Endothelial cell of umbilical vein (primary cell): ENCODE results near the gene IGFBP6. TPM values are rescaled to one million over a fixed set of nuclear protein-coding genes. Genes with fewer than 3 reads are reported as not detected.

Experiments used
- BruUV-seq: library from RNA; stranded (reverse); fragments of 400-500 nt; replicated peaks from 2 replicates; lab custom pipeline; 2021; lab: Mats Ljungman, UMichigan
- CTCF ChIA-PET: fragments of 300-600, 350-600 bp; sonication (Branson Sonifier 250); formaldehyde crosslinking; loops from one replicate; lab custom pipeline; 2021; ENCODE audit warnings: antibody characterized with exemption, inconsistent platforms; lab: Charles Lee
- POLR2A ChIA-PET: fragments of 300-600, 350-600 bp; sonication (Branson Sonifier 250); formaldehyde crosslinking; loops from one replicate; lab custom pipeline; 2021; ENCODE audit warnings: antibody characterized with exemption, inconsistent platforms; lab: Charles Lee
- DNase-seq: peaks from one replicate; pipeline ENCODE4 v3.0.0-alpha.2; 2011; ENCODE audit warnings: low read depth, low spot score
- FAIRE-seq: peaks from 2 replicates; lab custom pipeline; 2011; peaks lifted over from hg19 to GRCh38; lab: Jason Lieb, UNC
- H2AFZ ChIP-seq: 2 replicates; pipeline ENCODE4 v1.6.0; 2012; ENCODE audit warnings: low read depth, low read length, control low read depth, inconsistent platforms
- H3K27ac ChIP-seq: 2 replicates; pipeline ENCODE4 v1.5.1; 2011; ENCODE audit warnings: low read depth, mild to moderate bottlenecking, control low read depth, low read length, moderate library complexity; ENCODE audit not compliant: insufficient read depth
- H3K27me3 ChIP-seq, 2 experiments: 2 replicates each; pipeline versions ENCODE4 v1.6.0 to v1.6.1; 2011; ENCODE audit warnings: low read length in 2 of 2, mixed read lengths in 1 of 2; ENCODE audit not compliant: control insufficient read depth in 2 of 2, insufficient read depth in 2 of 2
- H3K36me3 ChIP-seq, 2 experiments: 2 replicates in 1 of 2; 3 replicates in 1 of 2; pipeline ENCODE4 v1.5.1; 2011; ENCODE audit warnings: low read length in 2 of 2, mild to moderate bottlenecking in 1 of 2, moderate library complexity in 1 of 2; ENCODE audit not compliant: control insufficient read depth in 2 of 2, insufficient read depth in 2 of 2; ENCODE audit errors: extremely low read depth in 1 of 2
- H3K4me1 ChIP-seq: 3 replicates; pipeline ENCODE4 v1.5.1; 2011; ENCODE audit warnings: mild to moderate bottlenecking, low read length; ENCODE audit not compliant: control insufficient read depth, insufficient read depth; ENCODE audit errors: extremely low read depth
- H3K4me2 ChIP-seq: 2 replicates; pipeline ENCODE4 v1.6.1; 2011; ENCODE audit warnings: low read length, control low read depth, mixed read lengths; ENCODE audit not compliant: insufficient read depth
- H3K4me3 ChIP-seq, 3 experiments: fragments of 200-600 bp in 1 of 3; sonication (generic), shearing (Covaris generic) in 1 of 3; replicated peaks in 1 of 3; 2 replicates each; pipeline ENCODE4 v1.5.1; 2011 to 2016; ENCODE audit warnings: control low read depth in 3 of 3, low read length in 3 of 3, mild to moderate bottlenecking in 2 of 3, inconsistent platforms in 1 of 3, low read depth in 1 of 3, moderate library complexity in 1 of 3; ENCODE audit not compliant: insufficient read depth in 1 of 3
- H3K79me2 ChIP-seq: 2 replicates; pipeline ENCODE4 v1.6.0; 2012; ENCODE audit warnings: low read length, inconsistent platforms; ENCODE audit not compliant: control insufficient read depth, insufficient read depth
- H3K9ac ChIP-seq: replicated peaks from 2 replicates; pipeline ENCODE3; 2011; ENCODE audit warnings: low read length, control low read depth; ENCODE audit not compliant: insufficient read depth; ENCODE audit errors: extremely low read depth
- H3K9me1 ChIP-seq: replicated peaks from 3 replicates; pipeline ENCODE4 v1.6.0; 2011; ENCODE audit warnings: mild to moderate bottlenecking, low read length; ENCODE audit not compliant: control insufficient read depth, insufficient read depth; ENCODE audit errors: extremely low read depth
- H3K9me3 ChIP-seq: replicated peaks from 2 replicates; pipeline ENCODE4 v1.5.1; 2012; ENCODE audit warnings: low read length, inconsistent platforms; ENCODE audit not compliant: control insufficient read depth, insufficient read depth
- H4K20me1 ChIP-seq: replicated peaks from 2 replicates; pipeline ENCODE3; 2011; ENCODE audit warnings: mild to moderate bottlenecking, low read length; ENCODE audit not compliant: control insufficient read depth, insufficient read depth; ENCODE audit errors: extremely low read depth
- CTCF ChIP-seq, 2 donors: IDR thresholded peaks; 1 replicate in 1 of 2; 2 replicates in 1 of 2; pipeline ENCODE4 v1.5.1; 2011; ENCODE audit warnings: low read length in 2 of 2, mild to moderate bottlenecking in 2 of 2, moderate library complexity in 2 of 2, control low read depth in 1 of 2, inconsistent platforms in 1 of 2, low read depth in 1 of 2; ENCODE audit not compliant: insufficient read depth in 1 of 2; ENCODE audit errors: extremely low read depth in 1 of 2
- JUN ChIP-seq: IDR thresholded peaks from 2 replicates; pipeline ENCODE4 v1.6.1; 2011; ENCODE audit warnings: borderline replicate concordance, low read depth; ENCODE audit not compliant: insufficient read length, insufficient read depth
- MYC ChIP-seq: IDR thresholded peaks from one replicate; pipeline ENCODE4 v1.6.1; 2011; ENCODE audit warnings: mild to moderate bottlenecking, low read depth, low read length
- POLR2AphosphoS5 ChIP-seq: IDR thresholded peaks from 2 replicates; pipeline ENCODE4 v1.6.1; 2012; ENCODE audit warnings: low read depth, mild to moderate bottlenecking, control low read depth, low read length, moderate library complexity; ENCODE audit not compliant: insufficient read depth
- dilution Hi-C: fragments of 300-500 bp; cut with MboI; formaldehyde crosslinking; loops from one replicate; pipeline ENCODE4 v1.15.0; 2019; ENCODE audit warnings: low sequenced_read_pairs; ENCODE audit not compliant: extremely low pct_ligation_motif_present
- intact Hi-C: fragments of 100-400 bp; cut with micrococcal nuclease; formaldehyde crosslinking; loops from one replicate; pipeline ENCODE4 v1.10.0; 2022
- polyA plus RNA-seq, 4 experiments: library from polyadenylated mRNA; depleted of rRNA in 3 of 4; stranded (reverse) in 3 of 4; unstranded in 1 of 4; fragments of >200 nt; gene quantifications; 2 replicates each; pipeline versions ENCODE4 v1.2.1 to v1.2.3, GENCODE V29; 2011 to 2012; ENCODE audit warnings: missing spikeins in 1 of 4
- total RNA-seq: library from RNA; stranded (reverse); gene quantifications from 2 replicates; pipeline ENCODE4 v1.2.3, GENCODE V29; 2021

IGFBP6 gene
- total and polyA plus RNA-seq, 2 donors (not counting 3 experiments of a cell fraction or from before 2014, with no cell fraction given): 14.1 to 18.2 TPM

GRCh38 chr12:53059434-53060063 lies 37.9 kb upstream of the IGFBP6 start:
- Histone ChIP-seq H4K20me1 (no peaks in the 10 kb centered on the region), H3K27me3 (no peaks in the 10 kb centered on the region), H3K4me2 (no peak overlapping the region), H3K4me3 (no peak overlapping the region), H3K9ac (no peak overlapping the region), H2AFZ (no peak overlapping the region), H3K9me1 (no peaks in the 10 kb centered on the region), H3K79me2 (no peaks in the 10 kb centered on the region), H3K36me3 (peaks cover 5 to 57% of the 10 kb centered on the region in 2 experiments), H3K27ac (no peak overlapping the region), H3K4me1 (peaks cover 10% of the 10 kb centered on the region), H3K9me3 (no peaks in the 10 kb centered on the region)
- ChIA-PET POLR2A (interaction anchor here (1.1 kb wide), 1 partner anchor 53 kb away, joined by 3 read pairs; the partner anchor contains the start of gene EIF4B), CTCF (no interaction called here)
- FAIRE-seq (no peak), DNase-seq (no peak)
- dilution Hi-C loops: no loop called here
- no TSS peak for BruUV-seq
- intact Hi-C loops: no loop called here
- no peak for TF ChIP-seq POLR2AphosphoS5
- TF ChIP-seq MYC: no peak
- TF ChIP-seq JUN: no peak
- no peak for TF ChIP-seq CTCF (IDR thresholded peaks at IDR 0.05; ENCODE audit: extremely low read depth in 1 of 2, insufficient read depth in 1 of 2, low read depth in 1 of 2, low read length in 2 of 2)
